Measurements from ENCODE around the gene HOXC12.

HOXC12 gene

GRCh38 chr12:53956914-53957536 lies 2.3 kb downstream of the HOXC12 start:
- DNase-seq: no peak

- no peak for DNase-seq
Measured at GRCh38 chr12:53958128-53958527, 3.4 kb downstream of the HOXC12 start.

- DNase-seq: no peak
Measured at GRCh38 chr12:53959314-53959713, 4.6 kb downstream of the HOXC12 start.

- no peak for DNase-seq
Measured at GRCh38 chr12:53960187-53961024, 5.7 kb downstream of the HOXC12 start.

GRCh38 chr12:53961025-53961761 lies 6.5 kb downstream of the HOXC12 start:
- DNase-seq: no peak

GRCh38 chr12:53963005-53963404 lies 8.3 kb downstream of the HOXC12 start:
- no peak for DNase-seq

GRCh38 chr12:53963434-53964314 lies 9.0 kb downstream of the HOXC12 start:
- DNase-seq: no peak

- no peak for DNase-seq
Measured at GRCh38 chr12:53964315-53964713, 9.6 kb downstream of the HOXC12 start.

- no peak for DNase-seq
Measured at GRCh38 chr12:53965281-53966084, 10.8 kb downstream of the HOXC12 start.

- DNase-seq: no peak
Measured at GRCh38 chr12:53966085-53966384, 11.3 kb downstream of the HOXC12 start.

GRCh38 chr12:53966385-53967133 lies 11.9 kb downstream of the HOXC12 start:
- DNase-seq: no peak

- DNase-seq: no peak
Measured at GRCh38 chr12:53967421-53967925, 12.8 kb downstream of the HOXC12 start.

- no peak for DNase-seq
Measured at GRCh38 chr12:53968214-53969127, 13.8 kb downstream of the HOXC12 start.

GRCh38 chr12:53969588-53970259 lies 15.0 kb downstream of the HOXC12 start:
- DNase-seq: no peak

GRCh38 chr12:53970451-53970850 lies 15.7 kb downstream of the HOXC12 start:
- DNase-seq: no peak

- DNase-seq: no peak
Measured at GRCh38 chr12:53971129-53971528, 16.4 kb downstream of the HOXC12 start.

- no peak for DNase-seq
Measured at GRCh38 chr12:53971686-53972085, 17.0 kb downstream of the HOXC12 start.

- DNase-seq: no peak
Measured at GRCh38 chr12:53972152-53972702, 17.5 kb downstream of the HOXC12 start.

GRCh38 chr12:53972722-53973235 lies 18.1 kb downstream of the HOXC12 start, which contains the start of gene HOXC11:
TSS of gene HOXC11 (plus strand) at chr12:53973126. CDS start at chr12:53973242, 116 bp downstream.
- no peak for DNase-seq
